Left renal pelvis (tissue), 4 donors: ENCODE measurements around the gene ABCC10. TPM values are rescaled to one million over a fixed set of nuclear protein-coding genes. Genes with fewer than 3 reads are reported as not detected.
"Not testable (repeated sequence)": the region's sequence is repeated elsewhere in the genome, so short reads cannot be mapped to it uniquely, and the experiment has no call there.

Experiments
- DNase-seq, 4 donors: peaks; one replicate each; pipeline ENCODE4 v3.0.0-alpha.2; 2013; ENCODE audit warnings: low read depth in 4 of 4, low spot score in 3 of 4
- polyA plus RNA-seq, 4 donors: library from polyadenylated mRNA; unstranded; fragments of 120-200 nt; gene quantifications; one replicate each; pipeline ENCODE4 v1.2.1, GENCODE V29; 2013; ENCODE audit not compliant: insufficient read length in 4 of 4

The ABCC10 gene
- 10 to 100 TPM; 15.9 to 29.7 (median 21.4) TPM for polyA plus RNA-seq

- DNase-seq = peak; percentile 86 to 90 (median 87)
Observed at GRCh38 chr6:43427406-43428111, at the start of gene ABCC10. Gene ABCC10 (plus strand): TSS chr6:43427541. CDS start chr6:43427979, 438 bp downstream.

- no peak for DNase-seq
Observed at GRCh38 chr6:43377710-43378229, 49.6 kb upstream of the ABCC10 start.

GRCh38 chr6:43378631-43379030 lies 48.7 kb upstream of the ABCC10 start:
- DNase-seq = no peak

- not testable (repeated sequence) for DNase-seq
Observed at GRCh38 chr6:43380858-43381257, 46.5 kb upstream of the ABCC10 start.

- DNase-seq = no peak
Observed at GRCh38 chr6:43383021-43383667, 44.2 kb upstream of the ABCC10 start.

GRCh38 chr6:43386492-43386891 lies 40.8 kb upstream of the ABCC10 start:
- no peak for DNase-seq

- no peak for DNase-seq
Observed at GRCh38 chr6:43389730-43390295, 37.5 kb upstream of the ABCC10 start.

- DNase-seq = not testable (repeated sequence)
Observed at GRCh38 chr6:43390753-43391439, 36.4 kb upstream of the ABCC10 start.

- DNase-seq = no peak
Observed at GRCh38 chr6:43391440-43392031, 35.8 kb upstream of the ABCC10 start.

GRCh38 chr6:43393133-43393532 lies 34.2 kb upstream of the ABCC10 start:
- DNase-seq = not testable (repeated sequence)

GRCh38 chr6:43393602-43394001 lies 33.7 kb upstream of the ABCC10 start:
- DNase-seq = no peak

GRCh38 chr6:43394982-43395381 lies 32.4 kb upstream of the ABCC10 start:
- DNase-seq = no peak

GRCh38 chr6:43395776-43396175 lies 31.6 kb upstream of the ABCC10 start:
- no peak for DNase-seq

- peak in 1 of 4 donors; percentile 30 for DNase-seq
Observed at GRCh38 chr6:43396408-43397149, 30.8 kb upstream of the ABCC10 start.

- no peak for DNase-seq
Observed at GRCh38 chr6:43399932-43400487, 27.3 kb upstream of the ABCC10 start.

- DNase-seq = no peak
Observed at GRCh38 chr6:43401730-43402129, 25.6 kb upstream of the ABCC10 start.

- DNase-seq = no peak
Observed at GRCh38 chr6:43402820-43403219, 24.5 kb upstream of the ABCC10 start.

- DNase-seq = no peak
Observed at GRCh38 chr6:43405354-43405753, 22.0 kb upstream of the ABCC10 start.

GRCh38 chr6:43407296-43407695 lies 20.0 kb upstream of the ABCC10 start:
- DNase-seq = no peak

- no peak for DNase-seq
Observed at GRCh38 chr6:43408259-43408658, 19.1 kb upstream of the ABCC10 start.
